Measurements from ENCODE around the gene GNG12. TPM values are rescaled to one million over a fixed set of nuclear protein-coding genes. Genes with fewer than 3 reads are reported as not detected.

Gene GNG12
- total RNA-seq, 1 donor from 2014 or later = 0.08 TPM

- no peaks in the 10 kb centered on the region for H3K4me1 Mint-ChIP-seq (ENCODE audit: low read depth)
- DNase-seq (ENCODE audit: low spot score) = no peak
- intact Hi-C loops (cut with micrococcal nuclease) = no loop called here
- no peaks in the 10 kb centered on the region for H3K36me3 Mint-ChIP-seq (ENCODE audit: low read depth)
- no peak overlapping the region for H3K27ac Mint-ChIP-seq
- H3K27me3 Mint-ChIP-seq (ENCODE audit: insufficient read depth) = peaks cover 7% of the 10 kb centered on the region
- H3K9me3 Mint-ChIP-seq = no peaks in the 10 kb centered on the region
- no peak overlapping the region for H3K4me3 Mint-ChIP-seq
Measured at GRCh38 chr1:67818725-67819301, 14.5 kb downstream of the GNG12 start.

- intact Hi-C loops (cut with micrococcal nuclease) = no loop called here
- peaks cover 3% of the 10 kb centered on the region for H3K27me3 Mint-ChIP-seq (ENCODE audit: insufficient read depth)
- H3K27ac Mint-ChIP-seq = no peak overlapping the region
- no peaks in the 10 kb centered on the region for H3K9me3 Mint-ChIP-seq
- no peak overlapping the region for H3K4me3 Mint-ChIP-seq
- DNase-seq (ENCODE audit: low spot score) = no peak
- H3K4me1 Mint-ChIP-seq (ENCODE audit: low read depth) = no peaks in the 10 kb centered on the region
- H3K36me3 Mint-ChIP-seq (ENCODE audit: low read depth) = no peaks in the 10 kb centered on the region
Measured at GRCh38 chr1:67818162-67818561, 15.1 kb downstream of the GNG12 start.

- DNase-seq (ENCODE audit: low spot score) = no peak
- intact Hi-C loops (cut with micrococcal nuclease) = no loop called here
- H3K4me1 Mint-ChIP-seq (ENCODE audit: low read depth) = no peaks in the 10 kb centered on the region
- H3K9me3 Mint-ChIP-seq = no peaks in the 10 kb centered on the region
- no peaks in the 10 kb centered on the region for H3K36me3 Mint-ChIP-seq (ENCODE audit: low read depth)
- peaks cover 4% of the 10 kb centered on the region for H3K27me3 Mint-ChIP-seq (ENCODE audit: insufficient read depth)
- no peak overlapping the region for H3K4me3 Mint-ChIP-seq
- no peak overlapping the region for H3K27ac Mint-ChIP-seq
Measured at GRCh38 chr1:67817319-67817718, 15.9 kb downstream of the GNG12 start.

- no peaks in the 10 kb centered on the region for H3K36me3 Mint-ChIP-seq (ENCODE audit: low read depth)
- intact Hi-C loops (cut with micrococcal nuclease) = no loop called here
- no peaks in the 10 kb centered on the region for H3K9me3 Mint-ChIP-seq
- no peaks in the 10 kb centered on the region for H3K4me1 Mint-ChIP-seq (ENCODE audit: low read depth)
- H3K4me3 Mint-ChIP-seq = no peak overlapping the region
- H3K27ac Mint-ChIP-seq = no peak overlapping the region
- H3K27me3 Mint-ChIP-seq (ENCODE audit: insufficient read depth) = peaks cover 8% of the 10 kb centered on the region
- no peak for DNase-seq (ENCODE audit: low spot score)
Measured at GRCh38 chr1:67816506-67816905, 16.8 kb downstream of the GNG12 start.

GRCh38 chr1:67816095-67816475, 17.2 kb downstream of the GNG12 start:
- no peak for DNase-seq (ENCODE audit: low spot score)
- peaks cover 10% of the 10 kb centered on the region for H3K27me3 Mint-ChIP-seq (ENCODE audit: insufficient read depth)
- H3K4me1 Mint-ChIP-seq (ENCODE audit: low read depth) = no peaks in the 10 kb centered on the region
- no peak overlapping the region for H3K27ac Mint-ChIP-seq
- intact Hi-C loops (cut with micrococcal nuclease) = no loop called here
- no peaks in the 10 kb centered on the region for H3K36me3 Mint-ChIP-seq (ENCODE audit: low read depth)
- no peaks in the 10 kb centered on the region for H3K9me3 Mint-ChIP-seq
- H3K4me3 Mint-ChIP-seq = no peak overlapping the region

GRCh38 chr1:67815303-67816094, 17.8 kb downstream of the GNG12 start:
- no peaks in the 10 kb centered on the region for H3K4me1 Mint-ChIP-seq (ENCODE audit: low read depth)
- H3K36me3 Mint-ChIP-seq (ENCODE audit: low read depth) = no peaks in the 10 kb centered on the region

GRCh38 chr1:67814121-67814772, 19.0 kb downstream of the GNG12 start:
- intact Hi-C loops (cut with micrococcal nuclease) = no loop called here
- Mint-ChIP-seq H3K4me1 (ENCODE audit: low read depth) (no peaks in the 10 kb centered on the region), H3K36me3 (ENCODE audit: low read depth) (no peaks in the 10 kb centered on the region), H3K4me3 (no peak overlapping the region), H3K27ac (no peak overlapping the region), H3K9me3 (no peaks in the 10 kb centered on the region), H3K27me3 (ENCODE audit: insufficient read depth) (peaks cover 13% of the 10 kb centered on the region)
- no peak for DNase-seq (ENCODE audit: low spot score)

More at GRCh38 chr1:67815303-67816094, 17.8 kb downstream of the GNG12 start:
- peaks cover 13% of the 10 kb centered on the region for H3K27me3 Mint-ChIP-seq (ENCODE audit: insufficient read depth)
- no peak overlapping the region for H3K4me3 Mint-ChIP-seq
- DNase-seq (ENCODE audit: low spot score) = no peak
- no peak overlapping the region for H3K27ac Mint-ChIP-seq
- H3K9me3 Mint-ChIP-seq = no peaks in the 10 kb centered on the region
- intact Hi-C loops (cut with micrococcal nuclease) = no loop called here

- H3K4me3 Mint-ChIP-seq = no peak overlapping the region
- DNase-seq (ENCODE audit: low spot score) = no peak
- H3K9me3 Mint-ChIP-seq = no peaks in the 10 kb centered on the region
- H3K36me3 Mint-ChIP-seq (ENCODE audit: low read depth) = no peaks in the 10 kb centered on the region
- no peak overlapping the region for H3K27ac Mint-ChIP-seq
- intact Hi-C loops (cut with micrococcal nuclease) = no loop called here
- H3K27me3 Mint-ChIP-seq (ENCODE audit: insufficient read depth) = peaks cover 18% of the 10 kb centered on the region
- H3K4me1 Mint-ChIP-seq (ENCODE audit: low read depth) = no peaks in the 10 kb centered on the region
Measured at GRCh38 chr1:67812226-67812625, 21.0 kb downstream of the GNG12 start.

- H3K4me3 Mint-ChIP-seq = no peak overlapping the region
- no peaks in the 10 kb centered on the region for H3K9me3 Mint-ChIP-seq
- intact Hi-C loops (cut with micrococcal nuclease) = no loop called here
- H3K27me3 Mint-ChIP-seq (ENCODE audit: insufficient read depth) = peaks cover 22% of the 10 kb centered on the region
- no peak for DNase-seq (ENCODE audit: low spot score)
- no peaks in the 10 kb centered on the region for H3K4me1 Mint-ChIP-seq (ENCODE audit: low read depth)
- H3K27ac Mint-ChIP-seq = no peak overlapping the region
- H3K36me3 Mint-ChIP-seq (ENCODE audit: low read depth) = no peaks in the 10 kb centered on the region
Measured at GRCh38 chr1:67811781-67812180, 21.5 kb downstream of the GNG12 start.

GRCh38 chr1:67809887-67810286, 23.4 kb downstream of the GNG12 start:
- intact Hi-C loops (cut with micrococcal nuclease) = no loop called here
- Mint-ChIP-seq H3K4me3 (no peak overlapping the region), H3K4me1 (ENCODE audit: low read depth) (no peaks in the 10 kb centered on the region), H3K9me3 (no peaks in the 10 kb centered on the region), H3K27ac (no peak overlapping the region), H3K36me3 (ENCODE audit: low read depth) (no peaks in the 10 kb centered on the region), H3K27me3 (ENCODE audit: insufficient read depth) (peaks cover 25% of the 10 kb centered on the region)
- no peak for DNase-seq (ENCODE audit: low spot score)

GRCh38 chr1:67807282-67807681, 26.0 kb downstream of the GNG12 start:
- no peak overlapping the region for H3K27ac Mint-ChIP-seq
- no peaks in the 10 kb centered on the region for H3K36me3 Mint-ChIP-seq (ENCODE audit: low read depth)
- no peaks in the 10 kb centered on the region for H3K4me1 Mint-ChIP-seq (ENCODE audit: low read depth)
- intact Hi-C loops (cut with micrococcal nuclease) = no loop called here
- H3K4me3 Mint-ChIP-seq = no peak overlapping the region
- no peak for DNase-seq (ENCODE audit: low spot score)
- peaks cover 24% of the 10 kb centered on the region for H3K27me3 Mint-ChIP-seq (ENCODE audit: insufficient read depth)
- no peaks in the 10 kb centered on the region for H3K9me3 Mint-ChIP-seq

- DNase-seq (ENCODE audit: low spot score) = no peak
- intact Hi-C loops (cut with micrococcal nuclease) = no loop called here
- H3K27me3 Mint-ChIP-seq (ENCODE audit: insufficient read depth) = peaks cover 15% of the 10 kb centered on the region
- H3K36me3 Mint-ChIP-seq (ENCODE audit: low read depth) = no peaks in the 10 kb centered on the region
- no peaks in the 10 kb centered on the region for H3K4me1 Mint-ChIP-seq (ENCODE audit: low read depth)
- H3K9me3 Mint-ChIP-seq = no peaks in the 10 kb centered on the region
- no peak overlapping the region for H3K4me3 Mint-ChIP-seq
- no peak overlapping the region for H3K27ac Mint-ChIP-seq
Measured at GRCh38 chr1:67804710-67805109, 28.6 kb downstream of the GNG12 start.
